A204.1 (cell line): ENCODE measurements around the gene IRS1.

ENCODE experiments used
- FAIRE-seq: peaks from 2 replicates; lab custom pipeline; 2012; peaks lifted over from hg19 to GRCh38; lab: Jason Lieb, UNC

IRS1 gene

GRCh38 chr2:226813148-226813701, 13.6 kb upstream of the IRS1 start:
- no peak for FAIRE-seq

GRCh38 chr2:226803410-226803809, 3.8 kb upstream of the IRS1 start:
- FAIRE-seq, result no peak

GRCh38 chr2:226802573-226802972, 3.0 kb upstream of the IRS1 start:
- peak; percentile 95 for FAIRE-seq

- no peak for FAIRE-seq
Measured at GRCh38 chr2:226800941-226801784, 1.5 kb upstream of the IRS1 start.

- no peak for FAIRE-seq
Measured at GRCh38 chr2:226799976-226800940, 638 bp upstream of the IRS1 start.

GRCh38 chr2:226798422-226799210, 1.0 kb downstream of the IRS1 start:
- FAIRE-seq, result no peak

- no peak for FAIRE-seq
Measured at GRCh38 chr2:226797989-226798421, 1.6 kb downstream of the IRS1 start.

GRCh38 chr2:226797289-226797988, 2.2 kb downstream of the IRS1 start:
- FAIRE-seq, result no peak

GRCh38 chr2:226796840-226797288, 2.8 kb downstream of the IRS1 start:
- no peak for FAIRE-seq

GRCh38 chr2:226796012-226796839, 3.4 kb downstream of the IRS1 start:
- no peak for FAIRE-seq

GRCh38 chr2:226795281-226796011, 4.2 kb downstream of the IRS1 start:
- no peak for FAIRE-seq

GRCh38 chr2:226794751-226795171, 4.9 kb downstream of the IRS1 start:
- FAIRE-seq, result no peak

- FAIRE-seq, result no peak
Measured at GRCh38 chr2:226794196-226794661, 5.4 kb downstream of the IRS1 start.

GRCh38 chr2:226793646-226794045, 6.0 kb downstream of the IRS1 start:
- FAIRE-seq, result no peak

GRCh38 chr2:226792155-226792881, 7.3 kb downstream of the IRS1 start:
- FAIRE-seq, result no peak

- FAIRE-seq, result no peak
Measured at GRCh38 chr2:226791487-226792081, 8.0 kb downstream of the IRS1 start.

- no peak for FAIRE-seq
Measured at GRCh38 chr2:226791056-226791486, 8.5 kb downstream of the IRS1 start.

- FAIRE-seq, result no peak
Measured at GRCh38 chr2:226790431-226790830, 9.2 kb downstream of the IRS1 start.
